SK-N-SH (cell line): ENCODE results near the gene GATAD2B. TPM values are rescaled to one million over a fixed set of nuclear protein-coding genes. Genes with fewer than 3 reads are reported as not detected.
"Not testable (repeated sequence)": the region's sequence is repeated elsewhere in the genome, so short reads cannot be mapped to it uniquely, and the experiment has no call there.

Experiments
- CTCF ChIA-PET: fragments of 300-600, 350-600 bp; formaldehyde crosslinking; extraction: SDS; loops from one replicate; lab custom pipeline; 2021; lab: Yijun Ruan, JAX
- POLR2A ChIA-PET: fragments of 350-600 bp; sonication (Branson Sonifier 250); formaldehyde crosslinking; extraction: SDS; loops from one replicate; lab custom pipeline; 2020; ENCODE audit warnings: antibody characterized with exemption, inconsistent platforms; lab: Yijun Ruan, JAX
- DNase-seq: peaks from one replicate; pipeline ENCODE4 v3.0.0; 2012
- H2AFZ ChIP-seq: fragments of 200-600 bp; sonication (generic); 2 replicates; pipeline ENCODE4 v1.8.1; 2016; ENCODE audit warnings: antibody characterized with exemption, mild to moderate bottlenecking, low read depth
- H3F3A ChIP-seq: fragments of 200-600 bp; sonication (generic); replicated peaks from 2 replicates; pipeline ENCODE3; 2016; ENCODE audit warnings: antibody characterized with exemption, mild to moderate bottlenecking; ENCODE audit not compliant: insufficient read depth
- H3K27ac ChIP-seq, 2 experiments: fragments of 200-500 bp in 1 of 2; fragments of 200-600 bp in 1 of 2; sonication (Bioruptor generic) in 1 of 2; sonication (generic), shearing (Covaris generic) in 1 of 2; 2 replicates each; pipeline versions ENCODE4 v1.5.1 to v1.6.1; 2014 to 2016; ENCODE audit warnings: low read depth in 2 of 2, inconsistent platforms in 1 of 2, low read length in 1 of 2, mild to moderate bottlenecking in 1 of 2, mixed read lengths in 1 of 2
- H3K27me3 ChIP-seq: fragments of 200-600 bp; sonication (generic), shearing (Covaris generic); 2 replicates; pipeline ENCODE4 v1.6.1; 2016; ENCODE audit warnings: mixed run types; ENCODE audit not compliant: insufficient read depth
- H3K36me3 ChIP-seq, 2 experiments: fragments of 200-500 bp in 1 of 2; fragments of 200-600 bp in 1 of 2; sonication (Bioruptor generic) in 1 of 2; sonication (generic) in 1 of 2; replicated peaks in 1 of 2; 2 replicates each; pipeline versions ENCODE3 to v1.5.1; 2014 to 2016; ENCODE audit warnings: low read length in 1 of 2, mild to moderate bottlenecking in 1 of 2; ENCODE audit not compliant: insufficient read depth in 2 of 2, control insufficient read depth in 1 of 2
- H3K4me1 ChIP-seq, 2 experiments: fragments of 200-500 bp in 1 of 2; fragments of 200-600 bp in 1 of 2; sonication (Bioruptor generic) in 1 of 2; sonication (generic), shearing (Covaris generic) in 1 of 2; 2 replicates each; pipeline versions ENCODE4 v1.5.1 to v1.6.1; 2014 to 2016; ENCODE audit warnings: low read depth in 1 of 2, low read length in 1 of 2, mixed run types in 1 of 2; ENCODE audit not compliant: insufficient read depth in 2 of 2, control insufficient read depth in 1 of 2
- H3K4me2 ChIP-seq: fragments of 200-600 bp; sonication (generic), shearing (Covaris generic); 2 replicates; pipeline ENCODE4 v1.6.1; 2017; ENCODE audit warnings: mixed run types
- H3K4me3 ChIP-seq, 2 experiments: fragments of 200-500 bp in 1 of 2; fragments of 200-600 bp in 1 of 2; sonication (Bioruptor generic) in 1 of 2; sonication (generic), shearing (Covaris generic) in 1 of 2; 2 replicates each; pipeline versions ENCODE4 v1.5.1 to v1.8.1; 2014 to 2016; ENCODE audit warnings: low read depth in 2 of 2, inconsistent platforms in 1 of 2, low read length in 1 of 2, mild to moderate bottlenecking in 1 of 2, mixed read lengths in 1 of 2, moderate library complexity in 1 of 2
- H3K79me2 ChIP-seq: fragments of 200-600 bp; sonication (generic); 2 replicates; pipeline ENCODE4 v1.8.1; 2017; ENCODE audit warnings: mild to moderate bottlenecking; ENCODE audit not compliant: insufficient read depth
- H3K9ac ChIP-seq: fragments of 200-600 bp; sonication (generic); 2 replicates; pipeline ENCODE4 v1.6.1; 2017; ENCODE audit warnings: mixed run types
- H3K9me2 ChIP-seq: fragments of 200-600 bp; sonication (generic); 2 replicates; pipeline ENCODE4 v1.6.1; 2017; ENCODE audit warnings: mixed run types
- H3K9me3 ChIP-seq: fragments of 200-600 bp; sonication (generic); 2 replicates; pipeline ENCODE4 v1.6.1; 2017; ENCODE audit warnings: mixed run types, mild to moderate bottlenecking, moderate library complexity
- H4K20me1 ChIP-seq: fragments of 200-600 bp; sonication (generic); 2 replicates; pipeline ENCODE4 v1.6.1; 2017; ENCODE audit warnings: mild to moderate bottlenecking, mixed run types; ENCODE audit not compliant: insufficient read depth
- CHD2 ChIP-seq: fragments of 150-350 bp; IDR thresholded peaks from 2 replicates; pipeline ENCODE4 v1.6.1; 2018; ENCODE audit warnings: low read length; ENCODE audit not compliant: partially characterized antibody
- CTCF ChIP-seq: fragments of 200-600 bp; sonication (generic); IDR thresholded peaks from 2 replicates; pipeline ENCODE4 v1.6.1; 2017; ENCODE audit warnings: antibody characterized with exemption, mild to moderate bottlenecking, moderate library complexity
- ELF1 ChIP-seq: IDR thresholded peaks from 2 replicates; pipeline ENCODE4 v1.4.0; 2012
- FOSL2 ChIP-seq: IDR thresholded peaks from 2 replicates; pipeline ENCODE4 v1.4.0; 2012; ENCODE audit warnings: low read depth, mild to moderate bottlenecking, moderate library complexity, borderline replicate concordance
- FOXM1 ChIP-seq: IDR thresholded peaks from 2 replicates; pipeline ENCODE4 v1.4.0; 2012; ENCODE audit warnings: low read depth, mild to moderate bottlenecking
- GATA2 ChIP-seq: sonication (generic); formaldehyde crosslinking; IDR thresholded peaks from 2 replicates; pipeline ENCODE4 v1.5.0; 2020; ENCODE audit warnings: mild to moderate bottlenecking, missing genetic modification reagents
- IRF3 ChIP-seq: fragments of 150-350 bp; IDR thresholded peaks from 2 replicates; pipeline ENCODE4 v1.6.1; 2016; ENCODE audit warnings: mild to moderate bottlenecking, low read depth, low read length
- JUND ChIP-seq: IDR thresholded peaks from 2 replicates; pipeline ENCODE4 v1.4.0; 2012
- MXI1 ChIP-seq: IDR thresholded peaks from 2 replicates; pipeline ENCODE4 v1.6.1; 2012; ENCODE audit warnings: mild to moderate bottlenecking, low read depth, low read length, improper control_type of control experiment
- NFIC ChIP-seq: IDR thresholded peaks from 2 replicates; pipeline ENCODE4 v1.4.0; 2012; ENCODE audit warnings: borderline replicate concordance
- RXRA ChIP-seq: IDR thresholded peaks from 2 replicates; pipeline ENCODE4 v1.4.0; 2012; ENCODE audit warnings: low read depth, mild to moderate bottlenecking, borderline replicate concordance
- SIN3A ChIP-seq: IDR thresholded peaks from 2 replicates; pipeline ENCODE4 v1.6.1; 2012; ENCODE audit warnings: low read depth, mild to moderate bottlenecking, low read length, moderate library complexity, borderline replicate concordance
- SMC3 ChIP-seq: IDR thresholded peaks from 2 replicates; pipeline ENCODE4 v1.6.1; 2012; ENCODE audit warnings: low read depth, low read length, improper control_type of control experiment
- TCF12 ChIP-seq: IDR thresholded peaks from 2 replicates; pipeline ENCODE4 v1.4.0; 2012
- TEAD4 ChIP-seq: IDR thresholded peaks from 2 replicates; pipeline ENCODE4 v1.4.0; 2012; ENCODE audit warnings: mild to moderate bottlenecking, borderline replicate concordance; ENCODE audit not compliant: insufficient read depth
- YY1 ChIP-seq: IDR thresholded peaks from 2 replicates; pipeline ENCODE4 v1.4.0; 2012; ENCODE audit warnings: low read depth, mild to moderate bottlenecking
- ZBTB33 ChIP-seq: IDR thresholded peaks from 2 replicates; pipeline ENCODE4 v1.4.0; 2012; ENCODE audit warnings: low read depth, borderline replicate concordance
- WGBS: methylation state at CpG from one replicate; pipeline ENCODE4 v1.1.6; 2017; ENCODE audit warnings: low lambda C conversion rate; 5-methylcytosine and 5-hydroxymethylcytosine counted together
- polyA plus RNA-seq, 3 experiments: library from polyadenylated mRNA; depleted of rRNA; stranded (reverse); fragments of >200 nt; gene quantifications; 2 replicates each; pipeline ENCODE4 v1.2.3, GENCODE V29; 2012
- TF ChIP-seq, protein P1 (sequence below): IDR thresholded peaks from 2 replicates; pipeline ENCODE4 v1.4.0; 2012; ENCODE audit warnings: low read depth
- TF ChIP-seq, protein P2 (sequence below): fragments of 150-350 bp; IDR thresholded peaks from 2 replicates; pipeline ENCODE4 v1.6.1; 2017; ENCODE audit warnings: antibody characterized with exemption, low read length, low read depth, borderline replicate concordance

GATAD2B gene
- polyA plus RNA-seq, 1 of the 3 experiments (the other 2 are of a cell fraction), result 2.8 TPM

DNA sequence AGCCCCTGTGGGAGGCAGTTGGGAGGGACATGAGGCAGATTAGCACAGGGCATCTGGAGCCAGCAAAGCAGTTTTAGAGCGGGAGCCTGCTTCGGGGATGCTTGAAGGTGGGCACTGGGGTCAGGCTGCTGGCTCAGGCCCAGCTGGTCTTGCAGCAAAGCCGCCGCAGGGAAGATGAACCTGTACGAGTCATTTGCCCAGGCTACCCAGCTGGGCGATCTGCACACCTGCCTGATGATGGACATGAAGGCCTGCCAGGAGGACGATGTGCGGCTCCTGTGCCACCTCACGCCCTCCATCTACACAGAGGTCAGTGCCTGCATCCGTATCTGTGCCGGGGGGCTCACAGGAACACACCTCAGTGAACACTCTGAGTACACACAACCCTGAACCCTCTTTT lies 155.3 kb downstream of the GATAD2B start:
- Histone ChIP-seq H3K4me3 (no peak overlapping the region), H3F3A (peaks cover 3% of the 10 kb centered on the region), H2AFZ (no peak overlapping the region), H3K9me2 (no peaks in the 10 kb centered on the region), H3K9ac (no peak overlapping the region), H3K79me2 (no peaks in the 10 kb centered on the region)
- ChIA-PET POLR2A (no interaction called here), CTCF (interaction anchor here (1.1 kb wide), 1 partner anchor 18 kb away, joined by 3 read pairs; no protein-coding TSS in a partner anchor)
- TF ChIP-seq JUND (no peak), TCF12 (no peak), IRF3 (no peak), SIN3A (no peak), TEAD4 (no peak), ZBTB33 (no peak), ELF1 (no peak), RXRA (no peak), FOSL2 (no peak), GATA2 (no peak), MXI1 (no peak), SMC3 (no peak), CHD2 (no peak), NFIC (no peak), CTCF (no peak), YY1 (no peak), FOXM1 (no peak)
- TF ChIP-seq, protein P1, sequence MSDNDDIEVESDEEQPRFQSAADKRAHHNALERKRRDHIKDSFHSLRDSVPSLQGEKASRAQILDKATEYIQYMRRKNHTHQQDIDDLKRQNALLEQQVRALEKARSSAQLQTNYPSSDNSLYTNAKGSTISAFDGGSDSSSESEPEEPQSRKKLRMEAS, result no peak
- TF ChIP-seq, protein P2, sequence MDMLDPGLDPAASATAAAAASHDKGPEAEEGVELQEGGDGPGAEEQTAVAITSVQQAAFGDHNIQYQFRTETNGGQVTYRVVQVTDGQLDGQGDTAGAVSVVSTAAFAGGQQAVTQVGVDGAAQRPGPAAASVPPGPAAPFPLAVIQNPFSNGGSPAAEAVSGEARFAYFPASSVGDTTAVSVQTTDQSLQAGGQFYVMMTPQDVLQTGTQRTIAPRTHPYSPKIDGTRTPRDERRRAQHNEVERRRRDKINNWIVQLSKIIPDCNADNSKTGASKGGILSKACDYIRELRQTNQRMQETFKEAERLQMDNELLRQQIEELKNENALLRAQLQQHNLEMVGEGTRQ, result no peak
- TF ChIP-seq, all 33 proteins: peak for 0
- Histone ChIP-seq H3K4me1 (no peaks in the 10 kb centered on the region; a peak in 1 of 4 replicates), H3K27me3 (no peaks in the 10 kb centered on the region), H3K36me3 (peaks cover 20 to 76% of the 10 kb centered on the region in 2 experiments), H3K4me2 (no peak overlapping the region), H3K27ac (no peak overlapping the region), H3K9me3 (no peaks in the 10 kb centered on the region), H4K20me1 (no peaks in the 10 kb centered on the region)
- DNase-seq, result no peak
- WGBS, result 89% methylated on average over 6 of the region's 11 CpGs

- POLR2A ChIA-PET, result not testable (repeated sequence)
Observed at GRCh38 chr1:153766663-153767062, 156.1 kb downstream of the GATAD2B start.

More at GRCh38 chr1:153766663-153767062, 156.1 kb downstream of the GATAD2B start:
- H3K4me2 ChIP-seq, H3K9me3 ChIP-seq, H3F3A ChIP-seq, H3K9ac ChIP-seq, H3K4me3 ChIP-seq, H2AFZ ChIP-seq, H3K9me2 ChIP-seq, H4K20me1 ChIP-seq, H3K79me2 ChIP-seq, H3K27ac ChIP-seq, H3K4me1 ChIP-seq, H3K27me3 ChIP-seq, DNase-seq: not testable (repeated sequence)
- CTCF ChIA-PET, result interaction anchor here (5.0 kb wide), 1 partner anchor 89 kb away, joined by 28 read pairs; the partner anchor contains the start of gene NPR1
- 96% methylated on average over 10 of the region's 10 CpGs for WGBS
- peaks cover 23 to 74% of the 10 kb centered on the region in 2 experiments for H3K36me3 ChIP-seq
